ENCODE data around the gene UBXN7.

GRCh38 chr3:196317687-196318467 is 114.3 kb downstream of the UBXN7 start, which contains the start of gene DYNLT2B:
- TF ChIP-seq, protein P1, sequence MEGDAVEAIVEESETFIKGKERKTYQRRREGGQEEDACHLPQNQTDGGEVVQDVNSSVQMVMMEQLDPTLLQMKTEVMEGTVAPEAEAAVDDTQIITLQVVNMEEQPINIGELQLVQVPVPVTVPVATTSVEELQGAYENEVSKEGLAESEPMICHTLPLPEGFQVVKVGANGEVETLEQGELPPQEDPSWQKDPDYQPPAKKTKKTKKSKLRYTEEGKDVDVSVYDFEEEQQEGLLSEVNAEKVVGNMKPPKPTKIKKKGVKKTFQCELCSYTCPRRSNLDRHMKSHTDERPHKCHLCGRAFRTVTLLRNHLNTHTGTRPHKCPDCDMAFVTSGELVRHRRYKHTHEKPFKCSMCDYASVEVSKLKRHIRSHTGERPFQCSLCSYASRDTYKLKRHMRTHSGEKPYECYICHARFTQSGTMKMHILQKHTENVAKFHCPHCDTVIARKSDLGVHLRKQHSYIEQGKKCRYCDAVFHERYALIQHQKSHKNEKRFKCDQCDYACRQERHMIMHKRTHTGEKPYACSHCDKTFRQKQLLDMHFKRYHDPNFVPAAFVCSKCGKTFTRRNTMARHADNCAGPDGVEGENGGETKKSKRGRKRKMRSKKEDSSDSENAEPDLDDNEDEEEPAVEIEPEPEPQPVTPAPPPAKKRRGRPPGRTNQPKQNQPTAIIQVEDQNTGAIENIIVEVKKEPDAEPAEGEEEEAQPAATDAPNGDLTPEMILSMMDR (IDR thresholded peaks at IDR 0.05) = peak in 2 of 4 experiments; percentile 1 to 28
- TF ChIP-seq POLR2A (IDR thresholded peaks at IDR 0.05) = peak in 1 of 2 donors; percentile 63

Measured in gastroesophageal sphincter (tissue), 3 donors.